CD4-positive, alpha-beta T cell (primary cell): Measurements from ENCODE around the gene RAI1. TPM values are rescaled to one million over a fixed set of nuclear protein-coding genes. Genes with fewer than 3 reads are reported as not detected.

Source experiments
- ATAC-seq: fragments of 200-7000 bp; cut with Tn5 transposase; one replicate; pipeline ENCODE4 v1.10.0; 2022; ENCODE audit warnings: mild to moderate bottlenecking; ENCODE audit not compliant: poor library complexity
- CTCF ChIA-PET: fragments of 350-600 bp; sonication (Branson Sonifier 250); formaldehyde crosslinking; loops from one replicate; lab custom pipeline; 2021; ENCODE audit warnings: antibody characterized with exemption, inconsistent platforms; lab: Charles Lee
- POLR2A ChIA-PET: fragments of 350-600 bp; sonication (Branson Sonifier 250); formaldehyde crosslinking; loops from one replicate; lab custom pipeline; 2021; ENCODE audit warnings: antibody characterized with exemption, inconsistent platforms; lab: Charles Lee
- DNase-seq, 14 experiments: peaks; one replicate each; pipeline ENCODE4 v3.0.0-alpha.2; 2013 to 2020; ENCODE audit warnings: mixed read lengths in 2 of 14
- H3K27ac ChIP-seq, 2 donors: one replicate each; pipeline versions ENCODE4 v1.5.1 to v1.7.0; 2013; ENCODE audit warnings: low read length in 2 of 2, low read depth in 1 of 2, mild to moderate bottlenecking in 1 of 2
- H3K27me3 ChIP-seq, 2 experiments: 1 replicate in 1 of 2; 2 replicates in 1 of 2; pipeline versions ENCODE4 v1.6.1 to v1.7.0; 2013; ENCODE audit warnings: low read length in 2 of 2, control low read depth in 1 of 2, mild to moderate bottlenecking in 1 of 2, moderate library complexity in 1 of 2; ENCODE audit not compliant: insufficient read depth in 2 of 2, control insufficient read depth in 1 of 2
- H3K36me3 ChIP-seq: one replicate; pipeline ENCODE4 v1.6.1; 2013; ENCODE audit warnings: low read length, control low read depth; ENCODE audit not compliant: insufficient read depth
- H3K4me1 ChIP-seq: one replicate; pipeline ENCODE4 v1.6.1; 2013; ENCODE audit warnings: low read length, control low read depth; ENCODE audit not compliant: insufficient read depth
- H3K4me3 ChIP-seq: one replicate; pipeline ENCODE4 v1.5.1; 2013; ENCODE audit warnings: mild to moderate bottlenecking, low read length, moderate library complexity
- H3K9me3 ChIP-seq, 2 experiments: 1 replicate in 1 of 2; 2 replicates in 1 of 2; pipeline versions ENCODE4 v1.6.1 to v1.7.0; 2013; ENCODE audit warnings: low read length in 2 of 2, mild to moderate bottlenecking in 2 of 2, control low read depth in 1 of 2, moderate library complexity in 1 of 2; ENCODE audit not compliant: control insufficient read depth in 1 of 2, insufficient read depth in 1 of 2
- H3K27ac Mint-ChIP-seq: one replicate; pipeline ENCODE4 v1.8.0; 2020; ENCODE audit warnings: mixed read lengths
- H3K27me3 Mint-ChIP-seq: one replicate; pipeline ENCODE4 v1.8.0; 2021; ENCODE audit warnings: mixed read lengths
- H3K36me3 Mint-ChIP-seq: one replicate; pipeline ENCODE4 v1.8.0; 2021; ENCODE audit warnings: low read depth, mixed read lengths
- H3K4me1 Mint-ChIP-seq: one replicate; pipeline ENCODE4 v1.8.0; 2021; ENCODE audit warnings: low read depth, mixed read lengths
- H3K4me3 Mint-ChIP-seq: one replicate; pipeline ENCODE4 v1.8.0; 2020; ENCODE audit warnings: mild to moderate bottlenecking, mixed read lengths
- H3K9me3 Mint-ChIP-seq: one replicate; pipeline ENCODE4 v1.8.0; 2020; ENCODE audit warnings: mixed read lengths
- intact Hi-C, 2 experiments: fragments of 100-400 bp; cut with DNase I in 1 of 2; cut with micrococcal nuclease in 1 of 2; formaldehyde crosslinking; loops; one replicate each; pipeline versions ENCODE4 v1.15.1 to v1.9.0; 2023 to 2025; cut with DNase I, micrococcal nuclease
- total RNA-seq, 174 experiments: library from RNA in 2 of 174; stranded (reverse) in 2 of 174; gene quantifications; one replicate each; pipeline ENCODE4 v1.2.3 and lab custom pipeline; 2021 to 2026
- TF ChIP-seq, protein P1 (sequence below): fragments of 200-600 bp; IDR thresholded peaks from one replicate; pipeline ENCODE4 v1.8.0; 2022; ENCODE audit warnings: antibody characterized with exemption, mild to moderate bottlenecking

RAI1 gene
- total RNA-seq, 2 experiments from 2014 or later = 19.3 to 25.2 TPM

GRCh38 chr17:17750881-17751280, 69.6 kb downstream of the RAI1 start:
- Histone ChIP-seq H3K27ac (peak overlapping the region; percentile 69 to 90), H3K4me1 (peaks cover 69% of the 10 kb centered on the region), H3K36me3 (no peaks in the 10 kb centered on the region), H3K9me3 (no peaks in the 10 kb centered on the region), H3K4me3 (peak overlapping the region; percentile 47), H3K27me3 (no peaks in the 10 kb centered on the region)
- CTCF ChIA-PET = no interaction called here
- H3K27me3 Mint-ChIP-seq = no peaks in the 10 kb centered on the region
- no peaks in the 10 kb centered on the region for H3K36me3 Mint-ChIP-seq
- POLR2A ChIA-PET = interaction anchor here (0.6 to 2.8 kb wide), 5 partner anchors 11 to 85 kb away, joined by 3 to 21 read pairs (median 4); no protein-coding TSS in a partner anchor
- H3K4me3 Mint-ChIP-seq = peak overlapping the region; percentile 67
- H3K9me3 Mint-ChIP-seq = no peaks in the 10 kb centered on the region
- intact Hi-C loops = loop anchor here (5.0 to 10.0 kb wide), 3 partner anchors 41 to 284 kb away; partner anchors contain the start of genes ATPAF2 (in 1 of the 2), DRC3 (in 1 of the 2), GID4 (in 1 of the 2) and TOM1L2 (in 1 of the 2)
- peaks cover 71% of the 10 kb centered on the region for H3K4me1 Mint-ChIP-seq
- ATAC-seq (no peak), DNase-seq (peak in 6 of 14 experiments; percentile 19 to 80 (median 52))
- TF ChIP-seq, protein P1, sequence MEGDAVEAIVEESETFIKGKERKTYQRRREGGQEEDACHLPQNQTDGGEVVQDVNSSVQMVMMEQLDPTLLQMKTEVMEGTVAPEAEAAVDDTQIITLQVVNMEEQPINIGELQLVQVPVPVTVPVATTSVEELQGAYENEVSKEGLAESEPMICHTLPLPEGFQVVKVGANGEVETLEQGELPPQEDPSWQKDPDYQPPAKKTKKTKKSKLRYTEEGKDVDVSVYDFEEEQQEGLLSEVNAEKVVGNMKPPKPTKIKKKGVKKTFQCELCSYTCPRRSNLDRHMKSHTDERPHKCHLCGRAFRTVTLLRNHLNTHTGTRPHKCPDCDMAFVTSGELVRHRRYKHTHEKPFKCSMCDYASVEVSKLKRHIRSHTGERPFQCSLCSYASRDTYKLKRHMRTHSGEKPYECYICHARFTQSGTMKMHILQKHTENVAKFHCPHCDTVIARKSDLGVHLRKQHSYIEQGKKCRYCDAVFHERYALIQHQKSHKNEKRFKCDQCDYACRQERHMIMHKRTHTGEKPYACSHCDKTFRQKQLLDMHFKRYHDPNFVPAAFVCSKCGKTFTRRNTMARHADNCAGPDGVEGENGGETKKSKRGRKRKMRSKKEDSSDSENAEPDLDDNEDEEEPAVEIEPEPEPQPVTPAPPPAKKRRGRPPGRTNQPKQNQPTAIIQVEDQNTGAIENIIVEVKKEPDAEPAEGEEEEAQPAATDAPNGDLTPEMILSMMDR = no peak
- peak overlapping the region; percentile 95 for H3K27ac Mint-ChIP-seq

DNA sequence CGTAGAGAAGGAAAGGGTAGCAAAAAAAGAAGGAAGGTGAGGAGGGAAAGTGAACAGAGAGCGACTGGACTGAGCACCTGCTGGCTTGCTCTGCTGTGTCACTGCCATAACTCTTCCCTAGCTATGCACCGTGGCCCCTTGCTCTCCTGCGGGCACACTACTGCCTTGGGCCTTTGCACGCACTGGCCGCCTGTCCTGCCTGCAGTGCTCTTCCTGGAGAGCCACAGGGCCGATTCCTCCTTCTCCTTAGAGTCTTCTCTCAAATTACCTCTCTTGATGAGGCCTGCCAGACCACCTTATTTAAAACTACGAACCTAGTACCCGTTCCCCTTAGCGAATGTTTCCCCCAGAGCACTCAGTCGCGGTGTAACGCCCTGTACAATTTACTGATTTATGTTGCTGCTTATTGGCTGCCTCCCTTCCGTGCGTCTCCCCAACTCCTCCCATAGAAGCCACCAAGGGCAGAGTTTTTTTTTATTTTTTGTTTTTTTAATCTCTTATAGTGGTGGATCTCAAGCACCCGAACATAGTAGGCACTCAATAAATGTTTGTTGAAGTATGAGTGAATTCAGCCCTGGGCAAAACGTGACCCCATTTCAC, 70.3 kb downstream of the RAI1 start:
- H3K27ac Mint-ChIP-seq = peak overlapping the region; percentile 95
- peak overlapping the region; percentile 67 for H3K4me3 Mint-ChIP-seq
- Histone ChIP-seq H3K4me1 (peaks cover 76% of the 10 kb centered on the region), H3K4me3 (peak overlapping the region; percentile 47), H3K27me3 (no peaks in the 10 kb centered on the region), H3K9me3 (no peaks in the 10 kb centered on the region), H3K27ac (peak overlapping the region; percentile 69 to 90), H3K36me3 (no peaks in the 10 kb centered on the region)
- ATAC-seq (peak; percentile 69), DNase-seq (peak in 11 of 14 experiments; percentile 6 to 86 (median 46))
- intact Hi-C loops = loop anchor here (1.0 to 10.0 kb wide), 7 partner anchors 15 to 283 kb away; partner anchors contain the start of genes ATPAF2 (in 1 of the 2), DRC3 (in 1 of the 2), GID4 (in 1 of the 2) and PEMT (in 1 of the 2)
- TF ChIP-seq, protein P1 = no peak
- ChIA-PET CTCF (no interaction called here), POLR2A (interaction anchor here (0.6 to 2.8 kb wide), 5 partner anchors 11 to 85 kb away, joined by 3 to 21 read pairs (median 4); no protein-coding TSS in a partner anchor)
- H3K27me3 Mint-ChIP-seq = no peaks in the 10 kb centered on the region
- peaks cover 74% of the 10 kb centered on the region for H3K4me1 Mint-ChIP-seq
- H3K36me3 Mint-ChIP-seq = no peaks in the 10 kb centered on the region
- H3K9me3 Mint-ChIP-seq = no peaks in the 10 kb centered on the region

- TF ChIP-seq, protein P1 = peak; percentile 58
- Histone ChIP-seq H3K4me3 (peak overlapping the region; percentile 87), H3K27me3 (no peaks in the 10 kb centered on the region), H3K36me3 (no peaks in the 10 kb centered on the region), H3K4me1 (peaks cover 83% of the 10 kb centered on the region), H3K9me3 (no peaks in the 10 kb centered on the region), H3K27ac (peak overlapping the region; percentile 89 to 90)
- Mint-ChIP-seq H3K36me3 (no peaks in the 10 kb centered on the region), H3K27ac (peak overlapping the region; percentile 95), H3K9me3 (no peaks in the 10 kb centered on the region), H3K4me3 (peak overlapping the region; percentile 67), H3K27me3 (no peaks in the 10 kb centered on the region), H3K4me1 (peaks cover 81% of the 10 kb centered on the region)
- DNase-seq = peak; percentile 94 to 98 (median 97)
- ChIA-PET POLR2A (interaction anchor here (0.8 to 2.8 kb wide), 2 partner anchors 12 to 70 kb away, joined by 4 to 21 read pairs; no protein-coding TSS in a partner anchor), CTCF (no interaction called here)
- intact Hi-C loops = loop anchor here (1.0 to 10.0 kb wide), 7 partner anchors 14 to 283 kb away; partner anchors contain the start of genes ATPAF2 (in 1 of the 2), DRC3 (in 1 of the 2), GID4 (in 1 of the 2) and PEMT (in 1 of the 2)
- ATAC-seq = peak; percentile 82
These were observed 71.0 kb downstream of the RAI1 start for GRCh38 chr17:17752089-17752820.
